ENCODE data around the gene CNOT11. TPM values are rescaled to one million over a fixed set of nuclear protein-coding genes. Genes with fewer than 3 reads are reported as not detected.

The CNOT11 gene
- total and polyA plus RNA-seq, 2 of the 13 experiments (the other 11 are each of a cell fraction or from before 2014, with no cell fraction given) = 114 to 209 TPM

- no peaks in the 10 kb centered on the region for H3K9me3 ChIP-seq (ENCODE audit: low read length)
- 0 out of 2 replicates have a peak, but pooled peaks have one; percentile 19 for TF ChIP-seq CEBPB (IDR thresholded peaks at IDR 0.05; ENCODE audit: borderline replicate concordance, low read depth, low read length)
- TF ChIP-seq GATAD1 (CRISPR knock-in tag; IDR thresholded peaks at IDR 0.05) = no peak
- TF ChIP-seq SOX13 (IDR thresholded peaks at IDR 0.05) = no peak
- no peak for TF ChIP-seq SOX13 (CRISPR knock-in tag; conservative IDR thresholded peaks at IDR 0.05 in 1 of 2, IDR thresholded peaks at IDR 0.05 in 1 of 2)
- TF ChIP-seq RBFOX2 (IDR thresholded peaks at IDR 0.05; ENCODE audit: low read depth, low read length) = peak; percentile 33
- no peak for TF ChIP-seq NR2F2 (IDR thresholded peaks at IDR 0.05; ENCODE audit: borderline replicate concordance, low read depth)
- no peak for TF ChIP-seq RFX3 (CRISPR knock-in tag; IDR thresholded peaks at IDR 0.05)
These were observed 48.1 kb downstream of the CNOT11 start for GRCh38 chr2:101300836-101301235.

GRCh38 chr2:101302016-101302415 is 49.3 kb downstream of the CNOT11 start:
- no peak overlapping the region for H3K9ac ChIP-seq (ENCODE audit: insufficient read depth, low read depth, low read length)
- POLR2A ChIA-PET = no interaction called here
- H3K27me3 ChIP-seq (ENCODE audit: control insufficient read depth in 1 of 2, insufficient read depth in 2 of 2, low read length in 2 of 2) = no peaks in the 10 kb centered on the region
- peaks cover 1 to 57% of the 10 kb centered on the region in 2 experiments; a peak in 4 of 5 replicates for H3K36me3 ChIP-seq (replicated peaks in 1 of 2; ENCODE audit: control insufficient read depth in 1 of 2, insufficient read depth in 2 of 2, low read length in 2 of 2)
- H3K4me3 ChIP-seq (replicated peaks in 1 of 3; ENCODE audit: insufficient read depth in 1 of 3, low read depth in 2 of 3, low read length in 3 of 3) = no peak overlapping the region
- FAIRE-seq = no peak
- H3K4me2 ChIP-seq (ENCODE audit: low read depth, low read length) = no peak overlapping the region
- H3K27ac ChIP-seq (ENCODE audit: extremely low read length, insufficient read depth, low read length) = no peak overlapping the region
- TF ChIP-seq ZNF607 (CRISPR knock-in tag; IDR thresholded peaks at IDR 0.05; ENCODE audit: borderline replicate concordance) (no peak), ZNF816 (CRISPR knock-in tag; IDR thresholded peaks at IDR 0.05; ENCODE audit: borderline replicate concordance) (0 out of 2 replicates have a peak, but pooled peaks have one; percentile 31), ZNF576 (CRISPR knock-in tag; IDR thresholded peaks at IDR 0.05) (no peak), RBFOX2 (IDR thresholded peaks at IDR 0.05; ENCODE audit: low read depth, low read length) (0 out of 2 replicates have a peak, but pooled peaks have one; percentile 3), ZBTB14 (CRISPR knock-in tag; IDR thresholded peaks at IDR 0.05) (no peak)
- ATAC-seq = no peak
- H2AFZ ChIP-seq (ENCODE audit: low read length) = no peak overlapping the region
- no peaks in the 10 kb centered on the region for H3K9me3 ChIP-seq (ENCODE audit: low read length)
- BruUV-seq (replicated peaks) = no TSS peak
- no peak for DNase-seq (ENCODE audit: low spot score)
- intact Hi-C loops (cut with micrococcal nuclease; ENCODE audit: unreplicated experiment) = no loop called here
- WGBS (ENCODE audit: low lambda C conversion rate) = 83% methylated on average over 4 of the region's 4 CpGs
- CTCF ChIA-PET (ENCODE audit: low intra/inter-chr PET ratio, low total read pairs) = no interaction called here
- in situ Hi-C loops (cut with HindIII; ENCODE audit: extremely low pct_ligation_motif_present, low pct_unique_long_range_greater_than_20kb) = no loop called here
- peaks cover 94% of the 10 kb centered on the region for H4K20me1 ChIP-seq (ENCODE audit: insufficient read depth, low read length)
- peaks cover 98% of the 10 kb centered on the region for H3K79me2 ChIP-seq (ENCODE audit: insufficient read depth, low read length)
- peaks cover 95% of the 10 kb centered on the region for H3K4me1 ChIP-seq (ENCODE audit: insufficient read depth, low read length)

More at GRCh38 chr2:101300836-101301235, 48.1 kb downstream of the CNOT11 start:
- H3K27me3 ChIP-seq (ENCODE audit: control insufficient read depth in 1 of 2, insufficient read depth in 2 of 2, low read length in 2 of 2) = no peaks in the 10 kb centered on the region
- peaks cover 1 to 56% of the 10 kb centered on the region in 2 experiments; a peak in 4 of 5 replicates for H3K36me3 ChIP-seq (replicated peaks in 1 of 2; ENCODE audit: control insufficient read depth in 1 of 2, insufficient read depth in 2 of 2, low read length in 2 of 2)
- no peak for ATAC-seq
- no peak overlapping the region for H2AFZ ChIP-seq (ENCODE audit: low read length)
- peaks cover 97% of the 10 kb centered on the region for H3K4me1 ChIP-seq (ENCODE audit: insufficient read depth, low read length)
- POLR2A ChIA-PET = interaction anchor here (1.6 kb wide), 1 partner anchor 10 kb away, joined by 3 read pairs; no protein-coding TSS in a partner anchor
- no peak overlapping the region for H3K9ac ChIP-seq (ENCODE audit: insufficient read depth, low read depth, low read length)
- 88% methylated on average over 7 of the region's 7 CpGs for WGBS (ENCODE audit: low lambda C conversion rate)
- peaks cover 94% of the 10 kb centered on the region for H4K20me1 ChIP-seq (ENCODE audit: insufficient read depth, low read length)
- intact Hi-C loops (cut with micrococcal nuclease; ENCODE audit: unreplicated experiment) = no loop called here
- CTCF ChIA-PET (ENCODE audit: low intra/inter-chr PET ratio, low total read pairs) = no interaction called here
- BruUV-seq (replicated peaks) = no TSS peak
- no peak for DNase-seq (ENCODE audit: low spot score)
- peaks cover 98% of the 10 kb centered on the region for H3K79me2 ChIP-seq (ENCODE audit: insufficient read depth, low read length)
- in situ Hi-C loops (cut with HindIII; ENCODE audit: extremely low pct_ligation_motif_present, low pct_unique_long_range_greater_than_20kb) = no loop called here
- H3K4me3 ChIP-seq (replicated peaks in 1 of 3; ENCODE audit: insufficient read depth in 1 of 3, low read depth in 2 of 3, low read length in 3 of 3) = no peak overlapping the region
- H3K27ac ChIP-seq (ENCODE audit: extremely low read length, insufficient read depth, low read length) = no peak overlapping the region
- FAIRE-seq = no peak
- H3K4me2 ChIP-seq (ENCODE audit: low read depth, low read length) = peak overlapping the region; percentile 39

All from HepG2 (cell line).